ENCODE measurements around the gene NXPH2. TPM values are rescaled to one million over a fixed set of nuclear protein-coding genes. Genes with fewer than 3 reads are reported as not detected.

NXPH2 gene
- total and polyA plus RNA-seq, 2 of the 13 experiments (the other 11 are each of a cell fraction or from before 2014, with no cell fraction given): not detected

DNA sequence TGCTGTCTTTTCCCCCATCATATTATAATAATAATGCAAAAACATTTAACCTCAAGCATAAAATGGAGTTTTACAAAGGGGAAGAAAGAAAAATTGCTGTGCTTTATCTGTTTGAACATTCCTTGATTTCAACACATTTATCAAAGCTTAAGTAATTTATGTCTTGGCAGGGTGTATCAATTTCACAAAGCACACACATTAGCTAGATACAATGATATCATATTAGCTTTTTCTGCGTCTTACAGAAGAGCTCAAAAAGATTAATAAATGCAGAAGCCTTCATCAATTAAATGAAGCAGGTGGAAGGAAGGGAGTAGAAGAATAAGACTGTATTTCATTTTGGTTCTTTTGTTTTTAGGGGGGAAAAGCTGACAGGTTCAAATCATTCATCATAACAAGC is 103.0 kb downstream of the NXPH2 start:
- no peaks in the 10 kb centered on the region for H3K79me2 ChIP-seq (ENCODE audit: insufficient read depth, low read length)
- BruUV-seq (replicated peaks): no TSS peak
- in situ Hi-C loops (cut with HindIII; ENCODE audit: extremely low pct_ligation_motif_present, low pct_unique_long_range_greater_than_20kb) (no loop called here), intact Hi-C loops (cut with micrococcal nuclease; ENCODE audit: unreplicated experiment) (no loop called here)
- ATAC-seq: no peak
- H3K4me1 ChIP-seq (ENCODE audit: insufficient read depth, low read length): no peaks in the 10 kb centered on the region
- no peak overlapping the region for H3K9ac ChIP-seq (ENCODE audit: insufficient read depth, low read depth, low read length)
- no peaks in the 10 kb centered on the region for H4K20me1 ChIP-seq (ENCODE audit: insufficient read depth, low read length)
- CTCF ChIA-PET (ENCODE audit: low intra/inter-chr PET ratio, low total read pairs): no interaction called here
- H3K27ac ChIP-seq (ENCODE audit: extremely low read length, insufficient read depth, low read length): no peak overlapping the region
- no peaks in the 10 kb centered on the region for H3K27me3 ChIP-seq (ENCODE audit: control insufficient read depth in 1 of 2, insufficient read depth in 2 of 2, low read length in 2 of 2)
- POLR2A ChIA-PET: no interaction called here
- H3K36me3 ChIP-seq (replicated peaks in 1 of 2; ENCODE audit: control insufficient read depth in 1 of 2, insufficient read depth in 2 of 2, low read length in 2 of 2): no peaks in the 10 kb centered on the region
- no peaks in the 10 kb centered on the region for H3K9me3 ChIP-seq (ENCODE audit: low read length)
- DNase-seq (ENCODE audit: low spot score): no peak
- 21% methylated on average over 1 of the region's 1 CpG for WGBS (ENCODE audit: low lambda C conversion rate)
- no peak overlapping the region for H3K4me3 ChIP-seq (replicated peaks in 1 of 3; ENCODE audit: insufficient read depth in 1 of 3, low read depth in 2 of 3, low read length in 3 of 3)
- no peak for FAIRE-seq
- H3K4me2 ChIP-seq (ENCODE audit: low read depth, low read length): no peak overlapping the region
- H2AFZ ChIP-seq (ENCODE audit: low read length): no peak overlapping the region
- TF ChIP-seq, protein P1, sequence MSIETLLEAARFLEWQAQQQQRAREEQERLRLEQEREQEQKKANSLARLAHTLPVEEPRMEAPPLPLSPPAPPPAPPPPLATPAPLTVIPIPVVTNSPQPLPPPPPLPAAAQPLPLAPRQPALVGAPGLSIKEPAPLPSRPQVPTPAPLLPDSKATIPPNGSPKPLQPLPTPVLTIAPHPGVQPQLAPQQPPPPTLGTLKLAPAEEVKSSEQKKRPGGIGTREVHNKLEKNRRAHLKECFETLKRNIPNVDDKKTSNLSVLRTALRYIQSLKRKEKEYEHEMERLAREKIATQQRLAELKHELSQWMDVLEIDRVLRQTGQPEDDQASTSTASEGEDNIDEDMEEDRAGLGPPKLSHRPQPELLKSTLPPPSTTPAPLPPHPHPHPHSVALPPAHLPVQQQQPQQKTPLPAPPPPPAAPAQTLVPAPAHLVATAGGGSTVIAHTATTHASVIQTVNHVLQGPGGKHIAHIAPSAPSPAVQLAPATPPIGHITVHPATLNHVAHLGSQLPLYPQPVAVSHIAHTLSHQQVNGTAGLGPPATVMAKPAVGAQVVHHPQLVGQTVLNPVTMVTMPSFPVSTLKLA (IDR thresholded peaks at IDR 0.05): no peak
- TF ChIP-seq LRRFIP1 (CRISPR knock-in tag; conservative IDR thresholded peaks at IDR 0.05) (no peak), ZNF7 (CRISPR knock-in tag; IDR thresholded peaks at IDR 0.05) (no peak), ZNF260 (CRISPR knock-in tag; IDR thresholded peaks at IDR 0.05; ENCODE audit: borderline replicate concordance, low read depth) (no peak), TCF7L2 (IDR thresholded peaks at IDR 0.05; ENCODE audit: low read depth, low read length) (no peak), SAFB2 (CRISPR knock-in tag; IDR thresholded peaks at IDR 0.05; ENCODE audit: borderline replicate concordance, low read depth) (no peak), NR2F6 (IDR thresholded peaks at IDR 0.05) (no peak), NR2F6 (CRISPR knock-in tag; IDR thresholded peaks at IDR 0.05) (no peak), RORA (CRISPR knock-in tag; IDR thresholded peaks at IDR 0.05) (no peak), ZNF17 (CRISPR knock-in tag; IDR thresholded peaks at IDR 0.05) (no peak), AKAP8 (CRISPR knock-in tag; IDR thresholded peaks at IDR 0.05) (no peak), HCFC1 (IDR thresholded peaks at IDR 0.05; ENCODE audit: low read depth, low read length) (no peak), ZNF318 (CRISPR knock-in tag; IDR thresholded peaks at IDR 0.05) (no peak), HNF4G (IDR thresholded peaks at IDR 0.05; ENCODE audit: borderline replicate concordance, low read depth, low read length) (no peak), HNF4G (CRISPR knock-in tag; IDR thresholded peaks at IDR 0.05; ENCODE audit: borderline replicate concordance, low read depth) (no peak)

Measured in HepG2 (cell line).